DMS53 treated with DMSO at 0.1 percent for 48 hours (cell line): Measurements from ENCODE around the gene NRF1.
A peak's percentile ranks its signal among the peaks of the same experiment; 100 is the strongest.

Source experiments
- DNase-seq: peaks from one replicate; lab custom pipeline; 2025; ENCODE audit not compliant: unreplicated experiment; lab: John Stamatoyannopoulos, UW

The NRF1 gene

DNA sequence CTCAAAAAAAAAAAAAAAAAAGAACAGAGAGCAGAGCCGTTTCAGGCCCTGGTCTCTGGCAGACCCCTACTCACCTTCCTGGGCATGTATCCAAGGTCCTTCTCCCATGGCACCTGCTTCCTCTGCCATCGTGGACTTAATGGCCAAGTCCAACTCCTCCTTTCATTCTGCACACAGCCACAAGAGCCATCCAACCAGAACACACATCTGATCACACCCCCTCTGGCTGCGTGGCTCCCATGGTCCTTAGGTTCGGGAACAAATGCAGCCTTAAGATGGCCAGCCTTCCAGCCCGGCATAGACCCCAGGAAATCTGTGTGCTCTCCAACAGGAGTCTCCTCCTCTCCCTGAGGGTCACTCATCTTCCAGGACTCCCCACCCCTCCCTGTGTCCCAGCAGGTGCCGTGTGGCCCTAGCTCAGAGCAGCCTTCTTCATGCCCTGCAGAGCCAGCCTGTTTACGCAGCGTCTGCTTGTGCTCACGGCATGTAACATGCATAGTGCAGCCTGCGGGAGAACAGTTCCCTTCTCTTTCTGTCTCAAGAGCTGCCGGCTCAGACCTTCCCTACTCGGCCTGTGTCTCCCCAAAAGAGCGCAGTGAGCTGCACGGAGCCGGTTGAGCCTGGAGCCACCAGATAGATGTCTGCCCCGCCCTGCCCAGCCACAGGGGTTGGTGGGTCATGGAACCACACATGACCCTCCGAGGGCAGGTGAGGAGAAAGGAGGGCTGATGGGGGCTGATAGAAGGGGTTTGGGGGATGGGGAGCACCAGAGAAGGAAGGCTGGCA, 157.3 kb downstream of the NRF1 start:
- no peak for DNase-seq

- no peak for DNase-seq
Measured at GRCh38 chr7:129769400-129769774, 157.9 kb downstream of the NRF1 start.

DNA sequence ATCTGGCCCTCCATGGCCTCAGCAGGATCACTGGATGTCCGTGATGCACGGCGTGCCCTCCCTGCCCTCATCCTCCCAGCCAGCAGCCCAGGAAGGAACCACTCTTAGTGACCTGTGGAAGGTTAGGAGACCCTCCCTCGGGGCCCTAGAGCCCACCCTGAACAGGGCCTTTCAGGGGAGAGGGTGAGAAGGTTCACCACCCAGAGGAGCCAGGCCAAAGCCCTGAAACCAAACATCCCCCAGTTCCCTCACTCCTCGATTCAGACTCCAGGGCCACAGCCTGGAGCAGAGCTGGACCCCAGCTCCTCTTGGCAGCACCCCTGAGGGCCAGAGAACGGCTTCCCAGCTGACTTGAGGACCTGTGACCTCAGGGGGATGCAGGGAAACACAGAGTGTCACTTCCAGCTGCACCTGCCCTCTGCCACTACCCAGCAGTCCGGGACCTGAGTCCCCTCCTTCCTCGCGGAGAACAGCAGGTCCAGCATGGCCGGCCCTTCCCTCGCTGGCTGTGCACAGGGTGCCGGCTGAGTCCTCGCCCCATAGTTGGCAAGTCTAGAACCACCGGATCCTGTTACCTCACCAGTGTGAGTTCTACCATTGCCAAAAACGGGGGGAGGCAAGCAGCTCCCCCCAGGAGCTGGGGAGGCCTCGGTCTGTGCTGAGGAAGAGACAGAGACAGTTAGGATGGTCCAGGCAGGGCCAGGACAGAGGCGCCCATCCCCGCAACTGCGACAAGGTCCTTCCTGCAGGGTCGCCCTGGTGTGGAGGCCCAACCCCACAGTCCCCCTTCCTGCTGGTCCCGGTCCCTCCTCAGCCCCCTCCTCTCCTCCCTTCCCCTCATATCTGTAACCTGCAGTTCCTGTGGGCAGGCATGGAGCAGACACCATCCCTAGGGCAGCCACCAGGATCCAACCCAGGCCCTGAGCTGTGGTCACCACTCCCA, 158.6 kb downstream of the NRF1 start:
- no peak for DNase-seq

- no peak for DNase-seq
Measured at GRCh38 chr7:129771201-129771927, 159.8 kb downstream of the NRF1 start.

DNA sequence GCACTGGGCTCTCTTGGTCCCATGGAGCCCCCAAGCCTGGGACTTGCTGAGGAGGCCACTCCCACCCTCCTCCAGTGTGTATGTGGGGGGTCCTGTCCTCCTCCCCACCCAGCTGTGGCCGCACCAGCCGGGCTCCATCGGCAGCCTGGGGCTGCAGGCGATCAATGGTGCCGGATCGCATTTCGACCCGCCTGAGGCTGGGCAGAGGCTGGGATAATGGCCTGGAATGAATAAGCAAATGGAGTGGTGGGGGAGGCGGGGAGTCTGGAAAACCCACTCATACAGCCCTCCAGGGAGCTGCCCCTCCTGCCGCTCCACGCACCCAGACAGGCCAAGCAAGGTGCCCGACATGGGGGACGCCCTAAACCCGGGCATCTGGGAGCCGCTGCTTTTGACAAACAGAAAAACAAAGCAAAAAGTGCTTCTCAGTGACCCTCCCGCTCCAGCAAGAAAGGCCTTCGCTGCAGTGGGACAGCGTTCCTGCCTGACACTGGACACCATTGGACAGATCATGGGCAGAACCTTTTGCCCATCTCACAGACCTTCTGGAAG, 160.5 kb downstream of the NRF1 start:
- no peak for DNase-seq

- no peak for DNase-seq
Measured at GRCh38 chr7:129772646-129773280, 161.2 kb downstream of the NRF1 start.

- DNase-seq: no peak
Measured at GRCh38 chr7:129773328-129773731, 161.8 kb downstream of the NRF1 start.

GRCh38 chr7:129773871-129774270, 162.4 kb downstream of the NRF1 start:
- no peak for DNase-seq

GRCh38 chr7:129774359-129774758, 162.8 kb downstream of the NRF1 start:
- DNase-seq: no peak

- no peak for DNase-seq
Measured at GRCh38 chr7:129774871-129775694, 163.6 kb downstream of the NRF1 start.

- no peak for DNase-seq
Measured at GRCh38 chr7:129775695-129776361, 164.3 kb downstream of the NRF1 start.

- no peak for DNase-seq
Measured at GRCh38 chr7:129776362-129776722, 164.8 kb downstream of the NRF1 start.

- no peak for DNase-seq
Measured at GRCh38 chr7:129777195-129777844, 165.8 kb downstream of the NRF1 start.

GRCh38 chr7:129777993-129778769, 166.7 kb downstream of the NRF1 start:
- DNase-seq: no peak

- DNase-seq: no peak
Measured at GRCh38 chr7:129778770-129779601, 167.5 kb downstream of the NRF1 start.

DNA sequence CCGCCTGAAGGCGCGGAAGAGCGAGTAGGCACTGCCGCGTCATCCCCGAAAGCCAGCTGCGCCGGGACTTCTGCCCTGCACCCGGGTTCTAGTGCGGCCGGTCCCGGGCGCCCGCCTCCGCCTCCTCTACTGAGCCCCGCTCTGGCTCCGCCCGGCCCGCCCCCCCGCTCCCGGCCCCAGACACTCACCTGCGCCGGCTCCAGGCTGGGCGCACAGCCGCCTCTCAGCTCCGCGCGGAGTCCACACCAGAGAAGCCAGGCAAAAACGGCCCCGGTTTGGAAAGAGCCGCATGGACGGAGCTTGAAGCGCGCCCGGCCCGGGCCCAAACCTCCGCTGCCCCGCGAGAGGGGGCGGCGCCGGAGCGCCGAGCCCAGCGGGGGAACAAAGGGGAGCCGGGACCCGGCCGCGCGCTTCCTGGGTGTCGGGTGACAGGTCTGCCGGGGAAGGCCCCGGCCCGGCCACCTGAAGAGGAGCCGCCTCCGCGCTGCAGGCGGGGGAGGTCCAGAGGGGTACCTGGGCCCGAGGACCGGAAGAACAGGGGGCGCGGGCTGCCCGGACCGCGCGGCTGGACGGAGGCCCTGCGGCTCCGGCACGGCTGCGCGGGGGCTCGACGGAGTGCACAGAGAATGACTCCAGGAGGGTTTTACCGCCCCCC, 168.2 kb downstream of the NRF1 start:
- DNase-seq: peak; percentile 95
